ENCODE results near the gene TRAK1.
A peak's percentile ranks its signal among the peaks of the same experiment; 100 is the strongest.

TRAK1 gene

DNA sequence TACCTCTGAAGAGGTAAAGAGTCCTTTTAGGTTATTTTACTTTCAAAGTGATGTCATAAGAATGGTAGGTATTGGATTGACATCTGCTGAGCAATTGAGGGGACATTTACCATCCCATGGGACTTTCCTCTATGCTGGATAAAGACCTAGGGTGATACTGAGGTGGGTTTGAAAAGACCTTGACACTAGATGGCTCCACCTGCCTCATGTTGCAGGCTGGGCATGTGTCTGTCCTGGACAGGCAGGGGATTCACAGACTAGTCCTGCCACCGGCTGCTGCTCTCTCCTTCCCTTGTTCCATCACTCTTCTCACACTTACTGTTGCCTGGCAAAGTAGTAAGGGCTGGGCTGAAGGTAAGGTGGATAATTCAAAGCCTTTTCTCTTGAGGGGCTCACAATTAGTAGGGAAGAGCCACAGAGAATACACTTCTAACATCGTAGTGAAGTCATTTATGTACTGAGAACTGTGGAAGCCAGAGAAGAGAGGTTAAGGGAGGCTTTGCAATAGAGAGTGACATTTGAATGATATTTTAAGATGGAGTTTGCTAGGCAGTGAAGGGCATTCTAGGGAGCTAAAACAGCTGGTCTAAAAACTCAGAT, 27.7 kb downstream of the TRAK1 start:
- Histone ChIP-seq H3K36me3 (replicated peaks) (no peaks in the 10 kb centered on the region), H3K27me3 (replicated peaks) (no peaks in the 10 kb centered on the region), H3K27ac (no peak overlapping the region), H3K4me3 (ENCODE audit: low read depth, low read length) (no peak overlapping the region)
- TF ChIP-seq, protein P1, sequence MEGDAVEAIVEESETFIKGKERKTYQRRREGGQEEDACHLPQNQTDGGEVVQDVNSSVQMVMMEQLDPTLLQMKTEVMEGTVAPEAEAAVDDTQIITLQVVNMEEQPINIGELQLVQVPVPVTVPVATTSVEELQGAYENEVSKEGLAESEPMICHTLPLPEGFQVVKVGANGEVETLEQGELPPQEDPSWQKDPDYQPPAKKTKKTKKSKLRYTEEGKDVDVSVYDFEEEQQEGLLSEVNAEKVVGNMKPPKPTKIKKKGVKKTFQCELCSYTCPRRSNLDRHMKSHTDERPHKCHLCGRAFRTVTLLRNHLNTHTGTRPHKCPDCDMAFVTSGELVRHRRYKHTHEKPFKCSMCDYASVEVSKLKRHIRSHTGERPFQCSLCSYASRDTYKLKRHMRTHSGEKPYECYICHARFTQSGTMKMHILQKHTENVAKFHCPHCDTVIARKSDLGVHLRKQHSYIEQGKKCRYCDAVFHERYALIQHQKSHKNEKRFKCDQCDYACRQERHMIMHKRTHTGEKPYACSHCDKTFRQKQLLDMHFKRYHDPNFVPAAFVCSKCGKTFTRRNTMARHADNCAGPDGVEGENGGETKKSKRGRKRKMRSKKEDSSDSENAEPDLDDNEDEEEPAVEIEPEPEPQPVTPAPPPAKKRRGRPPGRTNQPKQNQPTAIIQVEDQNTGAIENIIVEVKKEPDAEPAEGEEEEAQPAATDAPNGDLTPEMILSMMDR (IDR thresholded peaks at IDR 0.05; ENCODE audit: low read depth, low read length, missing control alignments), result peak; percentile 66
- peak; percentile 52 for DNase-seq
- in situ Hi-C loops (cut with HindIII; ENCODE audit: low pct_ligation_motif_present, low sequenced_read_pairs), result no loop called here

DNA sequence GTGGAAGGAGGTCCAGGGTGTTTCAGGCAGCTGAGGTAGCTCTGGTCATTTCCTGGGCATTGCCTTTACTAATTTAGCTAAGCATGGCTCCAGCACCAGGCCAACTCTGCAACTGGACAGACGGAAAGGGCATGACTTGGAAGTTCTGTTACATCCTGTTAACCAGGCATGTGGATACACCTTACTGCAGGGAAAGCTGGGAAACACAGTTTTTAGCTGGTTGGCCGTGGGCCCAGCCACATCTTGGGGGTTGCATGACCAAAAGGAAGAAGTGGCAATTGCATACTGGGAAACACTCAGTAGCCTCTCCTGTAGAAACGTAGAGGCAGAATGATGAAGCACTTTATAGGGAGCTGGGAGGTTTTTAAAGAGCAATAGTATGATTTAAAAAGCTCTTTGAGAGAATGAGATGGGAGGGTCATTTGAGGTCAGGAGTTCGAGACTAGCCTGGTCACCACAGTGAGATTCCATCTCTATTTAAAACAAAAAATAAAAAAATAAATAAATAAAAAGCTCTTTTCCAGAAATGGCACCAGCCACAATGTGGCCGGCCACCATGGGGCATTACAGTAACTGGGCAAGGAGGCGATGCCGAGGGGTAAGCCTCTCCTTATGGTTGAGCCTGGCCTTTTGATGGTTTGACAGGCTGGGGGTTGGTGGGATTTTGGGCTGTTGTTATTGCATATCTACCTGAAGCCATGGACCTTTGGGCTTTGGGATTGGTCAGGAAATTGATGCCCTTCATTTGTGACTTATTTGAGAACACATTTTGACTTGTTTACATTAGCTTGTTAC, 28.6 kb downstream of the TRAK1 start:
- in situ Hi-C loops (cut with HindIII; ENCODE audit: low pct_ligation_motif_present, low sequenced_read_pairs), result no loop called here

DNA sequence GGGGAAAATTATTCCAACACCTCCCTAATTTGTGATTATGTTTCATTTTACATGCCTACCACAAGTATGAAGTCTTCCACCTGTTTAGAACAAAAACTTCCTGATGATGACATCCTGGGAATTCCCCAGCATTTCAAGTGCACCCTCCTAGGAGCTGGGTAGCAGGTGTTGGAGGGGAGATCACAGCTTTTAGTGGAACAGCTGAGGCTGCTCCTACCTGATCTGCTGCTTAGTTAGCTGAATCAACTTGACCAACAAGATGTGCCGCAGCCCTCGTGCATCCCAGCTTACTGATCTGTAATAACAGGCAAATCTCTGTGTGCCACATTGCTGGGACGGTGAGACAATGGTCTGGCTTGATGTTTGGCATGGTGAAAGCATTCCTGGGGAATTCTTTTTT, 29.7 kb downstream of the TRAK1 start:
- no peak overlapping the region for H3K27ac ChIP-seq
- in situ Hi-C loops (cut with HindIII; ENCODE audit: low pct_ligation_motif_present, low sequenced_read_pairs), result no loop called here
- no peaks in the 10 kb centered on the region for H3K36me3 ChIP-seq (replicated peaks)
- H3K27me3 ChIP-seq (replicated peaks), result no peaks in the 10 kb centered on the region
- no peak for DNase-seq
- H3K4me3 ChIP-seq (ENCODE audit: low read depth, low read length), result no peak overlapping the region
- TF ChIP-seq, protein P1 (IDR thresholded peaks at IDR 0.05; ENCODE audit: low read depth, low read length, missing control alignments), result no peak

More for the DNA sequence above, 28.6 kb downstream of the TRAK1 start:
- Histone ChIP-seq H3K27ac (no peak overlapping the region), H3K27me3 (replicated peaks) (no peaks in the 10 kb centered on the region), H3K36me3 (replicated peaks) (no peaks in the 10 kb centered on the region), H3K4me3 (ENCODE audit: low read depth, low read length) (no peak overlapping the region)
- TF ChIP-seq, protein P1 (IDR thresholded peaks at IDR 0.05; ENCODE audit: low read depth, low read length, missing control alignments), result no peak
- DNase-seq, result no peak

DNA sequence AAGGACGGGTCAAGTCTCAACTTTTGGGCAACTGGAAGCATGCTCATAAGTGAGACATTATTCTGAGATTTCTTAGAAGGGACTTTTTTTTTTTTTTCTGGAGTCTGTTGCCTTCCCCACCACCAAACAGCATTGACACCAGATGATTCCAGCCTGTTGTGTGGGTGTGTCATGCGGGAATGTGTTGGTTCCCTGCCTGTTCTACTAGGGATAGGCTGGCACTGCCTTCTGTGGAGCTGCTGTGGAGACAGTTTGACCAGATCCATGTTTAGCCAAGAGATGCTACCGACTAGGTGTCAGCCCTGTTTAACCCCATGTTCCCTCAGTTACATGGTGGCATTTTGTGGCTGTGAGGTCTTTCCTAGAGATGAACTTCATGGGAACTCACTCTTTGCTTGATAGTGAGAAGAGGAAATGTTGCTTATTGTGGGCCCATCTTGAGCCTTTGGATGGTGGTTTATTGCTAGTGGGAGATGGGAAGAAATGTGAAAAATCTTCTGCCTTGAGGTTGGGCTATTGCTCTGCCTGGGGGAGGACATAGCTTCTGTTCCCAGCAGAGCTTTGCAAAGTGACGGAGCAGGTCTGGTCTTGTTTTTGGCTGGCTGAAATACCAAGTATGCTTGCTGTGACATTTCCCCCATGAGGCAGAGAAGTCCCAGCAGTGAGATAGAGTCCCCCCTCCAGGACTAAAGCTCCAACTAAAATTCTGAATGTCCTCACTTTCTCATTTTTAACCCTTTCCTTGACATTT, 31.3 kb downstream of the TRAK1 start:
- in situ Hi-C loops (cut with HindIII; ENCODE audit: low pct_ligation_motif_present, low sequenced_read_pairs), result no loop called here
- no peak overlapping the region for H3K27ac ChIP-seq
- no peaks in the 10 kb centered on the region for H3K36me3 ChIP-seq (replicated peaks)
- TF ChIP-seq, protein P1 (IDR thresholded peaks at IDR 0.05; ENCODE audit: low read depth, low read length, missing control alignments), result no peak
- DNase-seq, result no peak
- no peak overlapping the region for H3K4me3 ChIP-seq (ENCODE audit: low read depth, low read length)
- H3K27me3 ChIP-seq (replicated peaks), result no peaks in the 10 kb centered on the region

DNA sequence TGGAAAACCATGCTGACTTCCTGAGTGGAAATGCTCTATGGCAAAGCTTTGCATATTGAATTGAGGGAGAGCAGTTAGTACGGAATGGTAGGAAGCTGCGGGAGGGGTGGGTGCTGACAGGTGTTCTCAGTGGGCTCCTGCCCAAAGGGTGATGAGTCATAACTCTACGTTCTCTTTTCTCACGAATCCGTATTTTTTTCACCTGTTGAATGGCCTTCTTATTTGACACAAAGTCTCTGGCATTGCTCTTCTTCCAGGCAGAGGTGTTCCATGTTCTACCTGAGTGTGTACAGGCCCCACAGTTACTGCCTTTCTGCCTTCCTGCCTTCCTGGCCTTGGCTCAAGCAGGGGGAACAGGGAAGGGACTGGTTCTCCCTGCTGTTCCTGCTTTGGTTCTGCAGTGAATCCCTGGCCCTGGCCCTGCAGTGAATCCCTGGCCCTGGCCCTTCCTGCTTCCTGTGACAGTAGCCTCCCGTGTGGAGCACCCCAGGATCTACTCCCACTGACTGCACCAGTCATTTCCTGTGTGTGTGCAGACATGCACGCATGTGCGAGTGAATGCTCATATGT, 31.9 kb downstream of the TRAK1 start:
- no peaks in the 10 kb centered on the region for H3K36me3 ChIP-seq (replicated peaks)
- H3K27ac ChIP-seq, result peak overlapping the region; percentile 18
- H3K4me3 ChIP-seq (ENCODE audit: low read depth, low read length), result no peak overlapping the region
- in situ Hi-C loops (cut with HindIII; ENCODE audit: low pct_ligation_motif_present, low sequenced_read_pairs), result no loop called here
- peak; percentile 70 for DNase-seq
- no peaks in the 10 kb centered on the region for H3K27me3 ChIP-seq (replicated peaks)
- TF ChIP-seq, protein P1 (IDR thresholded peaks at IDR 0.05; ENCODE audit: low read depth, low read length, missing control alignments), result no peak
